SK-N-SH (cell line): ENCODE results near the gene NCAPG. TPM values are rescaled to one million over a fixed set of nuclear protein-coding genes. Genes with fewer than 3 reads are reported as not detected.
"Not testable (repeated sequence)": the region's sequence is repeated elsewhere in the genome, so short reads cannot be mapped to it uniquely, and the experiment has no call there.

Source experiments
- CTCF ChIA-PET: fragments of 300-600, 350-600 bp; formaldehyde crosslinking; extraction: SDS; loops from one replicate; lab custom pipeline; 2021; lab: Yijun Ruan, JAX
- POLR2A ChIA-PET: fragments of 350-600 bp; sonication (Branson Sonifier 250); formaldehyde crosslinking; extraction: SDS; loops from one replicate; lab custom pipeline; 2020; ENCODE audit warnings: antibody characterized with exemption, inconsistent platforms; lab: Yijun Ruan, JAX
- DNase-seq: peaks from one replicate; pipeline ENCODE4 v3.0.0; 2012
- H2AFZ ChIP-seq: fragments of 200-600 bp; sonication (generic); 2 replicates; pipeline ENCODE4 v1.8.1; 2016; ENCODE audit warnings: antibody characterized with exemption, mild to moderate bottlenecking, low read depth
- H3F3A ChIP-seq: fragments of 200-600 bp; sonication (generic); replicated peaks from 2 replicates; pipeline ENCODE3; 2016; ENCODE audit warnings: antibody characterized with exemption, mild to moderate bottlenecking; ENCODE audit not compliant: insufficient read depth
- H3K27ac ChIP-seq, 2 experiments: fragments of 200-500 bp in 1 of 2; fragments of 200-600 bp in 1 of 2; sonication (Bioruptor generic) in 1 of 2; sonication (generic), shearing (Covaris generic) in 1 of 2; 2 replicates each; pipeline versions ENCODE4 v1.5.1 to v1.6.1; 2014 to 2016; ENCODE audit warnings: low read depth in 2 of 2, inconsistent platforms in 1 of 2, low read length in 1 of 2, mild to moderate bottlenecking in 1 of 2, mixed read lengths in 1 of 2
- H3K27me3 ChIP-seq: fragments of 200-600 bp; sonication (generic), shearing (Covaris generic); 2 replicates; pipeline ENCODE4 v1.6.1; 2016; ENCODE audit warnings: mixed run types; ENCODE audit not compliant: insufficient read depth
- H3K36me3 ChIP-seq, 2 experiments: fragments of 200-500 bp in 1 of 2; fragments of 200-600 bp in 1 of 2; sonication (Bioruptor generic) in 1 of 2; sonication (generic) in 1 of 2; replicated peaks in 1 of 2; 2 replicates each; pipeline versions ENCODE3 to v1.5.1; 2014 to 2016; ENCODE audit warnings: low read length in 1 of 2, mild to moderate bottlenecking in 1 of 2; ENCODE audit not compliant: insufficient read depth in 2 of 2, control insufficient read depth in 1 of 2
- H3K4me1 ChIP-seq, 2 experiments: fragments of 200-500 bp in 1 of 2; fragments of 200-600 bp in 1 of 2; sonication (Bioruptor generic) in 1 of 2; sonication (generic), shearing (Covaris generic) in 1 of 2; 2 replicates each; pipeline versions ENCODE4 v1.5.1 to v1.6.1; 2014 to 2016; ENCODE audit warnings: low read depth in 1 of 2, low read length in 1 of 2, mixed run types in 1 of 2; ENCODE audit not compliant: insufficient read depth in 2 of 2, control insufficient read depth in 1 of 2
- H3K4me2 ChIP-seq: fragments of 200-600 bp; sonication (generic), shearing (Covaris generic); 2 replicates; pipeline ENCODE4 v1.6.1; 2017; ENCODE audit warnings: mixed run types
- H3K4me3 ChIP-seq, 2 experiments: fragments of 200-500 bp in 1 of 2; fragments of 200-600 bp in 1 of 2; sonication (Bioruptor generic) in 1 of 2; sonication (generic), shearing (Covaris generic) in 1 of 2; 2 replicates each; pipeline versions ENCODE4 v1.5.1 to v1.8.1; 2014 to 2016; ENCODE audit warnings: low read depth in 2 of 2, inconsistent platforms in 1 of 2, low read length in 1 of 2, mild to moderate bottlenecking in 1 of 2, mixed read lengths in 1 of 2, moderate library complexity in 1 of 2
- H3K79me2 ChIP-seq: fragments of 200-600 bp; sonication (generic); 2 replicates; pipeline ENCODE4 v1.8.1; 2017; ENCODE audit warnings: mild to moderate bottlenecking; ENCODE audit not compliant: insufficient read depth
- H3K9ac ChIP-seq: fragments of 200-600 bp; sonication (generic); 2 replicates; pipeline ENCODE4 v1.6.1; 2017; ENCODE audit warnings: mixed run types
- H3K9me2 ChIP-seq: fragments of 200-600 bp; sonication (generic); 2 replicates; pipeline ENCODE4 v1.6.1; 2017; ENCODE audit warnings: mixed run types
- H3K9me3 ChIP-seq: fragments of 200-600 bp; sonication (generic); 2 replicates; pipeline ENCODE4 v1.6.1; 2017; ENCODE audit warnings: mixed run types, mild to moderate bottlenecking, moderate library complexity
- H4K20me1 ChIP-seq: fragments of 200-600 bp; sonication (generic); 2 replicates; pipeline ENCODE4 v1.6.1; 2017; ENCODE audit warnings: mild to moderate bottlenecking, mixed run types; ENCODE audit not compliant: insufficient read depth
- CHD2 ChIP-seq: fragments of 150-350 bp; IDR thresholded peaks from 2 replicates; pipeline ENCODE4 v1.6.1; 2018; ENCODE audit warnings: low read length; ENCODE audit not compliant: partially characterized antibody
- CTCF ChIP-seq: fragments of 200-600 bp; sonication (generic); IDR thresholded peaks from 2 replicates; pipeline ENCODE4 v1.6.1; 2017; ENCODE audit warnings: antibody characterized with exemption, mild to moderate bottlenecking, moderate library complexity
- EP300 ChIP-seq, 2 experiments: IDR thresholded peaks; 2 replicates each; pipeline versions ENCODE4 v1.4.0 to v1.6.1; 2012; ENCODE audit warnings: borderline replicate concordance in 1 of 2, low read depth in 1 of 2, low read length in 1 of 2
- FOSL2 ChIP-seq: IDR thresholded peaks from 2 replicates; pipeline ENCODE4 v1.4.0; 2012; ENCODE audit warnings: low read depth, mild to moderate bottlenecking, moderate library complexity, borderline replicate concordance
- FOXM1 ChIP-seq: IDR thresholded peaks from 2 replicates; pipeline ENCODE4 v1.4.0; 2012; ENCODE audit warnings: low read depth, mild to moderate bottlenecking
- GABPA ChIP-seq: IDR thresholded peaks from 2 replicates; pipeline ENCODE4 v1.4.0; 2012; ENCODE audit warnings: low read depth, mild to moderate bottlenecking
- MAX ChIP-seq: IDR thresholded peaks from 2 replicates; pipeline ENCODE4 v1.4.0; 2012; ENCODE audit warnings: low read depth
- MEF2A ChIP-seq: IDR thresholded peaks from 2 replicates; pipeline ENCODE4 v1.4.0; 2012; ENCODE audit warnings: low read depth, borderline replicate concordance
- NRF1 ChIP-seq: IDR thresholded peaks from 2 replicates; pipeline ENCODE4 v1.6.1; 2012; ENCODE audit warnings: low read depth, mild to moderate bottlenecking, low read length
- POLR2AphosphoS5 ChIP-seq: IDR thresholded peaks from 2 replicates; pipeline ENCODE4 v1.6.1; 2012; ENCODE audit warnings: low read depth, low read length
- RCOR1 ChIP-seq: fragments of 150-350 bp; IDR thresholded peaks from 2 replicates; pipeline ENCODE4 v1.6.1; 2017; ENCODE audit warnings: antibody characterized with exemption, low read length
- RXRA ChIP-seq: IDR thresholded peaks from 2 replicates; pipeline ENCODE4 v1.4.0; 2012; ENCODE audit warnings: low read depth, mild to moderate bottlenecking, borderline replicate concordance
- SIN3A ChIP-seq: IDR thresholded peaks from 2 replicates; pipeline ENCODE4 v1.6.1; 2012; ENCODE audit warnings: low read depth, mild to moderate bottlenecking, low read length, moderate library complexity, borderline replicate concordance
- TCF12 ChIP-seq: IDR thresholded peaks from 2 replicates; pipeline ENCODE4 v1.4.0; 2012
- TEAD4 ChIP-seq: IDR thresholded peaks from 2 replicates; pipeline ENCODE4 v1.4.0; 2012; ENCODE audit warnings: mild to moderate bottlenecking, borderline replicate concordance; ENCODE audit not compliant: insufficient read depth
- USF2 ChIP-seq: fragments of 150-350 bp; IDR thresholded peaks from 2 replicates; pipeline ENCODE4 v1.6.1; 2017; ENCODE audit warnings: antibody characterized with exemption, low read length, low read depth, borderline replicate concordance
- ZBTB33 ChIP-seq: IDR thresholded peaks from 2 replicates; pipeline ENCODE4 v1.4.0; 2012; ENCODE audit warnings: low read depth, borderline replicate concordance
- WGBS: methylation state at CpG from one replicate; pipeline ENCODE4 v1.1.6; 2017; ENCODE audit warnings: low lambda C conversion rate; 5-methylcytosine and 5-hydroxymethylcytosine counted together
- polyA plus RNA-seq, 3 experiments: library from polyadenylated mRNA; depleted of rRNA; stranded (reverse); fragments of >200 nt; gene quantifications; 2 replicates each; pipeline ENCODE4 v1.2.3, GENCODE V29; 2012

Gene NCAPG
- polyA plus RNA-seq, 1 of the 3 experiments (the other 2 are of a cell fraction) = 4.8 TPM

- Histone ChIP-seq H3K9me2 (no peaks in the 10 kb centered on the region), H3K9me3 (peaks cover 4% of the 10 kb centered on the region; the same call in 1 of the 2 replicates), H4K20me1 (no peaks in the 10 kb centered on the region), H3K9ac (no peak overlapping the region)
- POLR2A ChIA-PET = no interaction called here
- no peak for TF ChIP-seq USF2
- TF ChIP-seq EP300 (IDR thresholded peaks at IDR 0.05; ENCODE audit: borderline replicate concordance in 1 of 2, low read depth in 1 of 2, low read length in 1 of 2) = no peak
- no peak for TF ChIP-seq TCF12
- TF ChIP-seq CTCF = no peak
- TF ChIP-seq, all 33 proteins: peak for 0
- no peak overlapping the region for H2AFZ ChIP-seq
- peaks cover 15% of the 10 kb centered on the region for H3F3A ChIP-seq
- peaks cover 5% of the 10 kb centered on the region for H3K79me2 ChIP-seq
- no peaks in the 10 kb centered on the region for H3K27me3 ChIP-seq
- no peaks in the 10 kb centered on the region for H3K4me1 ChIP-seq
- H3K4me2 ChIP-seq = no peak overlapping the region
- H3K27ac ChIP-seq = no peak overlapping the region; a peak in 1 of 4 replicates
- no peak for DNase-seq
- peaks cover 47 to 52% of the 10 kb centered on the region in 2 experiments for H3K36me3 ChIP-seq
- 98% methylated on average over 2 of the region's 2 CpGs for WGBS
- no peak overlapping the region for H3K4me3 ChIP-seq
- CTCF ChIA-PET = interaction anchor here (1.6 kb wide), 1 partner anchor 29 kb away, joined by 6 read pairs; no protein-coding TSS in a partner anchor
These were observed 35.5 kb downstream of the NCAPG start for GRCh38 chr4:17846266-17846665.

- H3K9me3 ChIP-seq, H3K9me2 ChIP-seq, POLR2A ChIA-PET, H4K20me1 ChIP-seq, H3K9ac ChIP-seq, H3K4me2 ChIP-seq, H3K27me3 ChIP-seq, CTCF ChIA-PET, H3K4me1 ChIP-seq, H3K4me3 ChIP-seq, DNase-seq, H3K79me2 ChIP-seq, H2AFZ ChIP-seq, H3K27ac ChIP-seq: not testable (repeated sequence)
- WGBS = 100% methylated on average over 1 of the region's 1 CpG
- Histone ChIP-seq H3F3A (peaks cover 16% of the 10 kb centered on the region), H3K36me3 (peaks cover 10 to 23% of the 10 kb centered on the region in 2 experiments)
These were observed 39.5 kb downstream of the NCAPG start for GRCh38 chr4:17850295-17850694.

GRCh38 chr4:17851959-17852358, 41.2 kb downstream of the NCAPG start:
- Histone ChIP-seq H3K4me3 (no peak overlapping the region), H3K79me2 (no peaks in the 10 kb centered on the region; the same call in 1 of the 2 replicates), H4K20me1 (no peaks in the 10 kb centered on the region), H3K9ac (no peak overlapping the region), H3K27me3 (no peaks in the 10 kb centered on the region), H3K4me2 (no peak overlapping the region), H3K27ac (no peak overlapping the region), H3K9me3 (peaks cover 4% of the 10 kb centered on the region; the same call in 1 of the 2 replicates), H3K36me3 (peaks cover 0 to 13% of the 10 kb centered on the region in 2 experiments), H3K9me2 (no peaks in the 10 kb centered on the region), H3K4me1 (no peaks in the 10 kb centered on the region; a peak in 1 of 4 replicates), H3F3A (peaks cover 7% of the 10 kb centered on the region), H2AFZ (no peak overlapping the region)
- no peak for DNase-seq
- ChIA-PET CTCF (no interaction called here), POLR2A (no interaction called here)
- no peak for TF ChIP-seq RXRA
- TF ChIP-seq TEAD4 = no peak
- no peak for TF ChIP-seq MEF2A
- no peak for TF ChIP-seq USF2
- no peak for TF ChIP-seq GABPA
- TF ChIP-seq MAX = no peak
- no peak for TF ChIP-seq RCOR1
- TF ChIP-seq FOXM1 = no peak
- no peak for TF ChIP-seq ZBTB33
- no peak for TF ChIP-seq POLR2AphosphoS5
- no peak for TF ChIP-seq CHD2
- no peak for TF ChIP-seq SIN3A
- TF ChIP-seq NRF1 = no peak
- TF ChIP-seq FOSL2 = no peak
